NCI-H2196 (cell line): ENCODE data around the gene KRT16.
A peak's percentile ranks its signal among the peaks of the same experiment; 100 is the strongest.
"Not testable (repeated sequence)": the region's sequence is repeated elsewhere in the genome, so short reads cannot be mapped to it uniquely, and the experiment has no call there.

ENCODE experiments used
- DNase-seq: peaks from one replicate; lab custom pipeline; 2025; ENCODE audit not compliant: unreplicated experiment; lab: John Stamatoyannopoulos, UW

The KRT16 gene

GRCh38 chr17:41647940-41648410, 35.4 kb upstream of the KRT16 start:
- DNase-seq, result peak; percentile 60

- no peak for DNase-seq
Measured at GRCh38 chr17:41647038-41647813, 34.7 kb upstream of the KRT16 start.

GRCh38 chr17:41642252-41643156, 29.9 kb upstream of the KRT16 start:
- DNase-seq, result no peak

GRCh38 chr17:41640596-41640995, 28.0 kb upstream of the KRT16 start:
- DNase-seq, result not testable (repeated sequence)

- DNase-seq, result no peak
Measured at GRCh38 chr17:41639492-41640473, 27.2 kb upstream of the KRT16 start.

GRCh38 chr17:41638941-41639340, 26.4 kb upstream of the KRT16 start:
- no peak for DNase-seq

- no peak for DNase-seq
Measured at GRCh38 chr17:41638194-41638593, 25.6 kb upstream of the KRT16 start.

- no peak for DNase-seq
Measured at GRCh38 chr17:41636652-41637051, 24.1 kb upstream of the KRT16 start.

- DNase-seq, result no peak
Measured at GRCh38 chr17:41635121-41636097, 22.8 kb upstream of the KRT16 start.

GRCh38 chr17:41634639-41635038, 22.1 kb upstream of the KRT16 start:
- no peak for DNase-seq

- DNase-seq, result no peak
Measured at GRCh38 chr17:41633556-41634199, 21.1 kb upstream of the KRT16 start.

GRCh38 chr17:41632482-41633105, 20.0 kb upstream of the KRT16 start:
- DNase-seq, result no peak

- DNase-seq, result no peak
Measured at GRCh38 chr17:41631898-41632285, 19.3 kb upstream of the KRT16 start.

- no peak for DNase-seq
Measured at GRCh38 chr17:41631025-41631897, 18.7 kb upstream of the KRT16 start.

GRCh38 chr17:41629826-41630670, 17.5 kb upstream of the KRT16 start:
- DNase-seq, result no peak

- DNase-seq, result no peak
Measured at GRCh38 chr17:41629316-41629715, 16.7 kb upstream of the KRT16 start.
